Fibroblast of skin of back (primary cell): ENCODE data around the gene UMAD1.

ENCODE experiments used
- DNase-seq: peaks from one replicate; pipeline ENCODE4 v3.0.0-alpha.2; 2013

Gene UMAD1

GRCh38 chr7:7843972-7844371 is 203.4 kb downstream of the UMAD1 start:
- DNase-seq, result no peak

GRCh38 chr7:7848246-7848645 is 207.7 kb downstream of the UMAD1 start:
- no peak for DNase-seq

- DNase-seq, result no peak
These were observed 208.3 kb downstream of the UMAD1 start for GRCh38 chr7:7848892-7849291.

GRCh38 chr7:7850150-7850549 is 209.6 kb downstream of the UMAD1 start:
- no peak for DNase-seq

- no peak for DNase-seq
These were observed 210.8 kb downstream of the UMAD1 start for GRCh38 chr7:7851381-7851780.

- DNase-seq, result no peak
These were observed 211.4 kb downstream of the UMAD1 start for GRCh38 chr7:7851991-7852390.

- no peak for DNase-seq
These were observed 216.6 kb downstream of the UMAD1 start for GRCh38 chr7:7857143-7857583.

GRCh38 chr7:7858559-7858958 is 218.0 kb downstream of the UMAD1 start:
- no peak for DNase-seq

GRCh38 chr7:7859411-7859810 is 218.9 kb downstream of the UMAD1 start:
- no peak for DNase-seq

GRCh38 chr7:7861211-7861633 is 220.7 kb downstream of the UMAD1 start:
- peak; percentile 1 for DNase-seq

GRCh38 chr7:7862393-7862792 is 221.8 kb downstream of the UMAD1 start:
- no peak for DNase-seq

GRCh38 chr7:7867846-7868571 is 227.5 kb downstream of the UMAD1 start:
- no peak for DNase-seq

GRCh38 chr7:7868572-7868899 is 228.0 kb downstream of the UMAD1 start:
- no peak for DNase-seq

- DNase-seq, result no peak
These were observed 228.5 kb downstream of the UMAD1 start for GRCh38 chr7:7869036-7869435.

GRCh38 chr7:7869651-7870050 is 229.1 kb downstream of the UMAD1 start:
- no peak for DNase-seq

- no peak for DNase-seq
These were observed 230.0 kb downstream of the UMAD1 start for GRCh38 chr7:7870555-7870954.

- no peak for DNase-seq
These were observed 235.9 kb downstream of the UMAD1 start for GRCh38 chr7:7876419-7876818.

- no peak for DNase-seq
These were observed 241.0 kb downstream of the UMAD1 start for GRCh38 chr7:7881581-7881980.

- DNase-seq, result no peak
These were observed 242.3 kb downstream of the UMAD1 start for GRCh38 chr7:7882888-7883287.

GRCh38 chr7:7883394-7883793 is 242.8 kb downstream of the UMAD1 start:
- DNase-seq, result no peak

GRCh38 chr7:7884855-7885254 is 244.3 kb downstream of the UMAD1 start:
- no peak for DNase-seq

- DNase-seq, result no peak
These were observed 249.4 kb downstream of the UMAD1 start for GRCh38 chr7:7889791-7890568.

- no peak for DNase-seq
These were observed 254.6 kb downstream of the UMAD1 start for GRCh38 chr7:7895004-7895650.

- DNase-seq, result no peak
These were observed 255.2 kb downstream of the UMAD1 start for GRCh38 chr7:7895754-7896153.
